SHP77 (cell line): ENCODE data around the gene HAP1.

Experiments
- DNase-seq, 2 experiments: peaks; one replicate each; lab custom pipeline; 2025; lab: John Stamatoyannopoulos, UW

HAP1 gene

GRCh38 chr17:41762841-41763240 lies 28.4 kb upstream of the HAP1 start:
- no peak for DNase-seq

- DNase-seq = no peak
Observed at GRCh38 chr17:41762391-41762790, 27.9 kb upstream of the HAP1 start.

GRCh38 chr17:41760878-41761277 lies 26.4 kb upstream of the HAP1 start:
- no peak for DNase-seq

- DNase-seq = no peak
Observed at GRCh38 chr17:41758601-41759000, 24.2 kb upstream of the HAP1 start.

- no peak for DNase-seq
Observed at GRCh38 chr17:41754066-41754465, 19.6 kb upstream of the HAP1 start.

- no peak for DNase-seq
Observed at GRCh38 chr17:41751288-41751687, 16.8 kb upstream of the HAP1 start.

- no peak for DNase-seq
Observed at GRCh38 chr17:41750862-41751261, 16.4 kb upstream of the HAP1 start.

- no peak for DNase-seq
Observed at GRCh38 chr17:41748275-41748674, 13.8 kb upstream of the HAP1 start.

GRCh38 chr17:41741709-41742108 lies 7.3 kb upstream of the HAP1 start:
- DNase-seq = no peak

- no peak for DNase-seq
Observed at GRCh38 chr17:41740506-41740905, 6.1 kb upstream of the HAP1 start.

GRCh38 chr17:41739661-41740352 lies 5.4 kb upstream of the HAP1 start:
- no peak for DNase-seq

GRCh38 chr17:41738801-41739112 lies 4.3 kb upstream of the HAP1 start:
- no peak for DNase-seq

GRCh38 chr17:41738077-41738800 lies 3.8 kb upstream of the HAP1 start:
- peak; percentile 55 to 74 for DNase-seq

GRCh38 chr17:41737680-41738023 lies 3.2 kb upstream of the HAP1 start:
- no peak for DNase-seq

GRCh38 chr17:41736983-41737679 lies 2.7 kb upstream of the HAP1 start:
- no peak for DNase-seq

GRCh38 chr17:41735744-41736143 lies 1.3 kb upstream of the HAP1 start:
- DNase-seq = no peak

- DNase-seq = peak in 1 of 2 experiments; percentile 44
Observed at GRCh38 chr17:41734949-41735313, 488 bp upstream of the HAP1 start.

GRCh38 chr17:41733348-41734138 lies 900 bp downstream of the HAP1 start:
- DNase-seq = no peak

GRCh38 chr17:41731836-41732235 lies 2.6 kb downstream of the HAP1 start:
- no peak for DNase-seq

GRCh38 chr17:41730479-41730878 lies 4.0 kb downstream of the HAP1 start:
- DNase-seq = no peak

- no peak for DNase-seq
Observed at GRCh38 chr17:41728056-41728455, 6.4 kb downstream of the HAP1 start.

- no peak for DNase-seq
Observed at GRCh38 chr17:41725134-41725533, 9.3 kb downstream of the HAP1 start.
